Measurements from ENCODE around the gene MLLT3. TPM values are rescaled to one million over a fixed set of nuclear protein-coding genes. Genes with fewer than 3 reads are reported as not detected.

MLLT3 gene
- total and polyA plus RNA-seq, 2 of the 8 experiments (the other 6 are each of a cell fraction or from before 2014, with no cell fraction given): 5.9 to 9.6 TPM

- H2BK12ac ChIP-seq (ENCODE audit: low read depth, low read length): no peak overlapping the region
- H4K20me1 ChIP-seq (replicated peaks in 1 of 2; ENCODE audit: control insufficient read depth in 1 of 2, insufficient read depth in 2 of 2, low read length in 2 of 2): no peaks in the 10 kb centered on the region
- H3K4me2 ChIP-seq (ENCODE audit: insufficient read depth in 1 of 2, low read depth in 2 of 2, low read length in 2 of 2): no peak overlapping the region
- no peaks in the 10 kb centered on the region for H3K79me2 ChIP-seq (ENCODE audit: control insufficient read depth in 1 of 2, insufficient read depth in 2 of 2, low read length in 2 of 2)
- no peak overlapping the region for H4K8ac ChIP-seq (ENCODE audit: extremely low read depth, insufficient read depth, low read length)
- H2BK20ac ChIP-seq (ENCODE audit: low read length): no peak overlapping the region
- H2AK5ac ChIP-seq (ENCODE audit: low read depth, low read length): no peak overlapping the region
- H2BK120ac ChIP-seq (replicated peaks; ENCODE audit: low read depth, low read length): no peak overlapping the region
- no peak overlapping the region for H4K5ac ChIP-seq (ENCODE audit: insufficient read length, low read depth, low read length)
- no peak overlapping the region for H3K4me3 ChIP-seq (ENCODE audit: extremely low read depth in 1 of 4, insufficient read depth in 2 of 4, low read depth in 3 of 4, low read length in 4 of 4)
- H2BK15ac ChIP-seq (ENCODE audit: low read length): no peak overlapping the region
- H3K4me1 ChIP-seq (replicated peaks in 1 of 4; ENCODE audit: control insufficient read depth in 3 of 4, insufficient read depth in 4 of 4, low read length in 3 of 4): no peaks in the 10 kb centered on the region
- CTCF ChIA-PET (ENCODE audit: partially characterized antibody): interaction anchor here (0.6 to 2.4 kb wide), 6 partner anchors 11 to 98 kb away, joined by 3 to 12 read pairs (median 4); no protein-coding TSS in a partner anchor
- no peak overlapping the region for H3K18ac ChIP-seq (ENCODE audit: extremely low read depth, low read length)
- no peak overlapping the region for H3K14ac ChIP-seq (ENCODE audit: insufficient read length)
- H4K91ac ChIP-seq (replicated peaks; ENCODE audit: insufficient read length, low read length): no peak overlapping the region
- DNase-seq (ENCODE audit: low read depth in 1 of 2, low spot score in 2 of 2) (no peak), FAIRE-seq (no peak)
- no peak overlapping the region for H3K27ac ChIP-seq (ENCODE audit: low read depth, low read length)
- POLR2A ChIA-PET (ENCODE audit: partially characterized antibody): no interaction called here
- no peaks in the 10 kb centered on the region for H3K79me1 ChIP-seq (ENCODE audit: low read depth, low read length)
- H2AFZ ChIP-seq (ENCODE audit: low read length): no peak overlapping the region
- no peak overlapping the region for H3K56ac ChIP-seq (replicated peaks; ENCODE audit: insufficient read length, low read depth, low read length)
- no peak for TF ChIP-seq E2F6 (IDR thresholded peaks at IDR 0.05)
- no peak for TF ChIP-seq CBX8 (IDR thresholded peaks at IDR 0.05; ENCODE audit: borderline replicate concordance, low read depth, low read length)
- no peak for TF ChIP-seq POU5F1 (IDR thresholded peaks at IDR 0.05; ENCODE audit: low read depth, low read length)
- TF ChIP-seq CHD1 (IDR thresholded peaks at IDR 0.05; ENCODE audit: low read depth, low read length): no peak
- TF ChIP-seq SIN3A (conservative IDR thresholded peaks at IDR 0.05 in 1 of 2, IDR thresholded peaks at IDR 0.05 in 1 of 2; ENCODE audit: low read depth in 1 of 2, low read length in 2 of 2): no peak
- no peaks in the 10 kb centered on the region for H3K23me2 ChIP-seq (ENCODE audit: low read depth, low read length)
- no peak overlapping the region for H3K23ac ChIP-seq (ENCODE audit: insufficient read length)
- H3K27me3 ChIP-seq (replicated peaks in 1 of 4; ENCODE audit: control insufficient read depth in 3 of 4, extremely low read depth in 1 of 4, insufficient read depth in 3 of 4, low read length in 3 of 4): no peaks in the 10 kb centered on the region
- no peak overlapping the region for H3K4ac ChIP-seq (replicated peaks; ENCODE audit: insufficient read length, low read depth, low read length)
- no peaks in the 10 kb centered on the region for H3K9me3 ChIP-seq (ENCODE audit: insufficient read depth in 2 of 2, low read depth in 1 of 2, low read length in 1 of 2)
- H3K9ac ChIP-seq (replicated peaks in 1 of 4; ENCODE audit: extremely low read depth in 1 of 4, low read depth in 3 of 4, low read length in 3 of 4): no peak overlapping the region
- H3K36me3 ChIP-seq (ENCODE audit: control insufficient read depth in 2 of 4, insufficient read depth in 4 of 4, low read length in 3 of 4): no peaks in the 10 kb centered on the region
- WGBS, 2 experiments (ENCODE audit: extremely low coverage in 1 of 2, insufficient coverage in 1 of 2, insufficient read length in 1 of 2, insufficient replicate concordance in 2 of 2, low coverage in 1 of 2, low lambda C conversion rate in 2 of 2, missing lambda C conversion rate in 1 of 2): 100% methylated on average over 1 of the region's 1 CpG; no CpG with 5 or more reads in 1 of the 2 experiments
- no peak overlapping the region for H2BK5ac ChIP-seq (ENCODE audit: low read depth, low read length)
These were observed 110.6 kb downstream of the MLLT3 start for GRCh38 chr9:20511686-20512085.

Measured in H1 (cell line).